Measurements from ENCODE around the gene DTX2.
"Not testable (repeated sequence)": the region's sequence is repeated elsewhere in the genome, so short reads cannot be mapped to it uniquely, and the experiment has no call there.

Gene DTX2

GRCh38 chr7:76461464-76462101 is at the start of gene DTX2:
DTX2 (plus strand) TSS chr7:76461709; CDS start chr7:76480510, 18,801 bp downstream.
- not testable (repeated sequence) for H3K9me3 ChIP-seq; H3K4me1 ChIP-seq (ENCODE audit: control insufficient read depth in 1 of 2, insufficient read depth in 1 of 2, low read depth in 1 of 2, low read length in 1 of 2); H3K27me3 ChIP-seq; H3K36me3 ChIP-seq
- peak within 1 kb of the TSS; percentile 60 for H3K27ac ChIP-seq
- peak within 1 kb of the TSS; percentile 44 to 61 for H3K4me3 ChIP-seq (ENCODE audit: low read depth in 1 of 2, low read length in 1 of 2)

GRCh38 chr7:76412249-76412648 is 49.3 kb upstream of the DTX2 start:
- H3K27me3 ChIP-seq, result no peaks in the 10 kb centered on the region
- H3K9me3 ChIP-seq, result no peaks in the 10 kb centered on the region
- no peak overlapping the region for H3K4me3 ChIP-seq (ENCODE audit: low read depth in 1 of 2, low read length in 1 of 2)
- TF ChIP-seq CTCF (IDR thresholded peaks at IDR 0.05), result no peak
- no peak overlapping the region for H3K27ac ChIP-seq
- H3K36me3 ChIP-seq, result no peaks in the 10 kb centered on the region
- H3K4me1 ChIP-seq (ENCODE audit: control insufficient read depth in 1 of 2, insufficient read depth in 1 of 2, low read depth in 1 of 2, low read length in 1 of 2), result no peaks in the 10 kb centered on the region

- H3K27ac ChIP-seq; H3K36me3 ChIP-seq; H3K4me3 ChIP-seq (ENCODE audit: low read depth in 1 of 2, low read length in 1 of 2); H3K27me3 ChIP-seq; H3K9me3 ChIP-seq: not testable (repeated sequence)
- peaks cover 12 to 13% of the 10 kb centered on the region in 2 experiments for H3K4me1 ChIP-seq (ENCODE audit: control insufficient read depth in 1 of 2, insufficient read depth in 1 of 2, low read depth in 1 of 2, low read length in 1 of 2)
Measured at GRCh38 chr7:76417654-76418310, 43.7 kb upstream of the DTX2 start.

- H3K36me3 ChIP-seq; H3K27ac ChIP-seq; H3K4me3 ChIP-seq (ENCODE audit: low read depth in 1 of 2, low read length in 1 of 2); H3K27me3 ChIP-seq; H3K9me3 ChIP-seq: not testable (repeated sequence)
- H3K4me1 ChIP-seq (ENCODE audit: control insufficient read depth in 1 of 2, insufficient read depth in 1 of 2, low read depth in 1 of 2, low read length in 1 of 2), result peaks cover 12 to 13% of the 10 kb centered on the region in 2 experiments
Measured at GRCh38 chr7:76421097-76421496, 40.4 kb upstream of the DTX2 start.

- H3K27ac ChIP-seq, result no peak overlapping the region
Measured at GRCh38 chr7:76423666-76424412, 37.7 kb upstream of the DTX2 start.

GRCh38 chr7:76424413-76425111 is 36.9 kb upstream of the DTX2 start, which contains the start of gene ZP3:
ZP3 (plus strand) TSS chr7:76424950; CDS start chr7:76424965, 15 bp downstream.
- H3K4me1 ChIP-seq (ENCODE audit: control insufficient read depth in 1 of 2, insufficient read depth in 1 of 2, low read depth in 1 of 2, low read length in 1 of 2), result peaks cover 4 to 6% of the 10 kb centered on the region in 2 experiments
- H3K9me3 ChIP-seq, result no peaks in the 10 kb centered on the region
- no peak within 1 kb of the TSS for H3K4me3 ChIP-seq (ENCODE audit: low read depth in 1 of 2, low read length in 1 of 2)
- H3K27me3 ChIP-seq, result no peaks in the 10 kb centered on the region
- H3K27ac ChIP-seq, result no peak within 1 kb of the TSS
- no peaks in the 10 kb centered on the region for H3K36me3 ChIP-seq
- TF ChIP-seq CTCF (IDR thresholded peaks at IDR 0.05), result no peak

More at GRCh38 chr7:76423666-76424412, 37.7 kb upstream of the DTX2 start:
- peaks cover 11 to 13% of the 10 kb centered on the region in 2 experiments for H3K4me1 ChIP-seq (ENCODE audit: control insufficient read depth in 1 of 2, insufficient read depth in 1 of 2, low read depth in 1 of 2, low read length in 1 of 2)
- TF ChIP-seq CTCF (IDR thresholded peaks at IDR 0.05), result no peak
- H3K36me3 ChIP-seq, result no peaks in the 10 kb centered on the region
- H3K4me3 ChIP-seq (ENCODE audit: low read depth in 1 of 2, low read length in 1 of 2), result no peak overlapping the region
- no peaks in the 10 kb centered on the region for H3K9me3 ChIP-seq
- H3K27me3 ChIP-seq, result no peaks in the 10 kb centered on the region
